HG02763 (cell line): ENCODE data around the gene LRRFIP1.
"Not testable (repeated sequence)": the region's sequence is repeated elsewhere in the genome, so short reads cannot be mapped to it uniquely, and the experiment has no call there.

Experiments used
- ATAC-seq: cut with Tn5 transposase; IDR thresholded peaks from one replicate; pipeline ENCODE4 v1.9.1; 2021; ENCODE audit warnings: mild to moderate bottlenecking, moderate library complexity; ENCODE audit not compliant: unreplicated experiment

The LRRFIP1 gene

GRCh38 chr2:237765122-237765521, 137.7 kb downstream of the LRRFIP1 start:
- ATAC-seq = not testable (repeated sequence)

DNA sequence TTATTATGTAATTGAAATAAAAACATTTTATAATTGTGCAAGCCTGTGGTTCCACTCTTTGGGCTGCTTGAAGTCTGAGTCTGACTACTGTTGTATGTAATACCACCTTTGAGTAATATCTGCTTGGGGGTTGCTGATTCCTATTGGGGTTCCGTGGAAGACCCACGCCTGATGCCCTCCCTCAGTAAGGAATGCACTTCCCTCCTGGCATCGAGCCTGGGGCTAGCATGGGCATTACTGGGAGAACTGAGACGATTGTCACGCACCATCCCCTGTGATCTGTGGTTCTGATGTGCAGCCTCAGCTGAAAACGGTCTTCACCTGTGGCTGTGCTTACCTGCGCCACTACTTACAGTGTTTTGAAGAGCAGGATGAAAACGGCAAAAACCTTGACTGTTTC, 138.5 kb downstream of the LRRFIP1 start:
- no peak for ATAC-seq

DNA sequence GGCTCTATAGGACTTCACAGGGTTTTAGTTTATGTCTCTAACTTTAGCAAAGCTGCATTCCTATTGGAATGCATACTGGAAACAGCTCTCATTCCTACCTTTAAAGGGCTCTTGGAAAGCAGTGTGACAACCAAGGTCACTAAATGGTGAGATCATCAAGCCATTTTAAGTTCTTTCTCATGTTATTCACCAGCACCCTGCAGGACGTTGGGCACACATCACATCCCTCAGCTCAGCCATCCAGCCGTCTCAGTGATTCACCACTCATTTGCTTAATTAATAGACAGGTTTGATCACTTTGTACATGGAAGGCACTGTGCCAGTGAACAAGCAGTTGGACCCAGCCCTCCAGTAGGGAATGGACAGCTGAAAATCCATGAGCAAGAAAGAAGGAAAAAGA, 139.0 kb downstream of the LRRFIP1 start:
- ATAC-seq = no peak

GRCh38 chr2:237772513-237772912, 145.1 kb downstream of the LRRFIP1 start:
- ATAC-seq = no peak

DNA sequence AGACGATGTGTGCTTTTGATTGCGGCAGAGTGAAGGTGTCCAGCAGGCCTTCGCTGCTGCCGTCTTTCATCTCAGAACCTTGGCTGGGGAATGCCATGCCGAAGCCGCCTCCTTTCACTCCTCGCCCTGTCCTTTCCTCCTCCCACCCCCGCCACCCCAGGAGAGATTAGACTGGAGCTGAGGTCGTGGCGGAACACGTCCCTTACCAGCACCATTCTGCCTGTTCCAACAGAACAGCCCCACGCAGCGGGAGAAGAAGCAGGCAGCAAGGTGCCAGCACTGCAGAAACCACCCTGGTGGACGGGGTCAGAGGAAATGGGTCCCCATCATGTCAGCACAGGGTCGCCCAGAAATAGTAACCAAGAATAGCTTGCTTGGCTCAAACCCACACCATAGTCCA, 146.4 kb downstream of the LRRFIP1 start:
- ATAC-seq = no peak

DNA sequence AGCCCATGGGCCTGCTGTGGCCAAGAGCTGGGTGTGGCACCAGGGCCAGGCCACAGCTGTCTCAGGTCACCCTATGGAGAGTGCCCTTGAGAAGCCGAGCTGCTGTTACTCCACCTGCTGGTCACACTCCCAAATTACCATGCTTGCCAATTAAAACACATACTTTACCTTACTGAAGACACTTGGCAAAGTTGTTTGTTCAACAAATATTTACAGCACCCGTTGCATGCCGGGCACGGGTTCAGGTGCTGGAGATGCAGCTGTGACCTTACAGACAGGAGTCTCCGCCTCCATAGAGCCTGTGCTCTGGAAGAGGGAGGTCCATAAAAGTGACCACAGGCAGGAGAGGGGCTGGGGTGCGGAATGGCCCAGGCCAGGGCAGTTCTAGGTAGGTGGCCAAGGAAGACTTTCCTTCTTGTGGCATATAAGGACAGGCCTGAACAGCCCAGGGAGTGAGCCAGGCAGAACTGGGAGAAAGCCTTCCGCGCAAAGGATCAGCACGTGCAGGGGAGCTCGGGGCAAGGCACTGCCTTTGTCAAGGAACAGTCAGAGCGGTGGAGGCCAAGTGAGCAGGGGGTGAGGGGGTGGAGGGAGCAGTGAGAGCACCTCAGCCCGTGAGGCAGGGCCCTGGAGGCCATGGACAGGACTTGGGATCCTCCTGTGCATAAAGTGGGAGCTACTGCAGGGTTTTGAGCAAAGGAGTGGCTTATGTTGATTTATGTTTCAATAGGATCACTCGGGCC, 147.6 kb downstream of the LRRFIP1 start:
- ATAC-seq = no peak

DNA sequence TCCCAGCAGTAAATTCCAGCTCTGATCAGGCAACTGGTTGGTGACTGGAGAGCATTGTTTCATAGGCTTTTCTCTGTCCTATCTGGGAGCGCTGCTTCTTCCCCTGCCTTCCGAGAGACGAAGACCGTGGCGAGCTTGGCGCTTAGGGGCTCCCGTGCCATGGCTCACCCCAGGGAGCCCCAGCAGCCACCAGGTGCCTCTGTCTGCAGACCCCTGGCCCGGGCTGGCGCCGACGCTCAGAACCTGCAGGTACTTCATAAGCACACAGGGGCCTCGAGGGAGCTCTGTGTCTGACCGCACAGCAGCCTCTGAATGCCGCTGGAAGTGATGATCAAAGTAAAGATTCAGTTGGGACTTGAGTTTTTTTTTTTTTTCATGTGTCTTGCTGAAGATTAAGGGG, 152.1 kb downstream of the LRRFIP1 start:
- no peak for ATAC-seq

GRCh38 chr2:237782181-237782580, 154.8 kb downstream of the LRRFIP1 start:
- ATAC-seq = no peak

GRCh38 chr2:237783678-237784077, 156.3 kb downstream of the LRRFIP1 start:
- ATAC-seq = not testable (repeated sequence)

GRCh38 chr2:237786936-237787335, 159.5 kb downstream of the LRRFIP1 start:
- no peak for ATAC-seq

- ATAC-seq = no peak
Measured at GRCh38 chr2:237790353-237790752, 163.0 kb downstream of the LRRFIP1 start.

DNA sequence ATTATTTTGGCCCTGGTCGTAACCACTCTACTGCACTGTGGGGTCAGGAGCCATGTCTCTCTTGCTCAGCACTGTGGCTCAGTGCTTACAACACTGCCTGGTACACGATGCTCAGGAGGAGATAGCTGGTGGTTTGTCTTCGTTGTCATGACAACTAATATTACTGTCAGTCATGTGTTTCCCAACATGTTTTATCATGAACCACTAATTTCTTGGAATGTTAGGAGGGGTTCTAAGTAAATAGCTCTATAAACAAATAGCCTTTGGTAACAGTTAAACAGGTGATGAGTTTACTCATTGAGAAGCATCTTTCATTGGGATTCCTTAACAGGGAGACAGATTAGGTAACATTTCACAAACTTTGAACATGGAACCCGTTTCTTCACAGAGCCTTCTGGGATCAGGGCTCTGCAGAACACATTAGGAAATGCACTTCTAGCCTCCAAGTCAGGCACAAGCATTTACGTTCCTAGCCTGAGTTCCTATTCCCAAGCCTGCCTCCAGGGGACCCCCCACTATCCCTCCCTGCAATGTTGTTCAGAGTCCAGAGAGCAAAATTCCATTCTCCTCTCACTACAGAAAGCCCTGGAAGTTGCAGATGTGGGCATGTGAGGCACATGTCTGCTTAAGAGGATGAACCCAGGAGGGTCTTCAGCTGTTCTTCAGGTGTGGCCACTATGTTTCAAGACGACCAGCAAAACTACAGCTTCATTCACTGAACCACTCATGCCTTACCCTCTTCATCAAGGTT, 164.8 kb downstream of the LRRFIP1 start:
- no peak for ATAC-seq

- ATAC-seq = no peak
Measured at GRCh38 chr2:237797253-237797652, 169.9 kb downstream of the LRRFIP1 start.

DNA sequence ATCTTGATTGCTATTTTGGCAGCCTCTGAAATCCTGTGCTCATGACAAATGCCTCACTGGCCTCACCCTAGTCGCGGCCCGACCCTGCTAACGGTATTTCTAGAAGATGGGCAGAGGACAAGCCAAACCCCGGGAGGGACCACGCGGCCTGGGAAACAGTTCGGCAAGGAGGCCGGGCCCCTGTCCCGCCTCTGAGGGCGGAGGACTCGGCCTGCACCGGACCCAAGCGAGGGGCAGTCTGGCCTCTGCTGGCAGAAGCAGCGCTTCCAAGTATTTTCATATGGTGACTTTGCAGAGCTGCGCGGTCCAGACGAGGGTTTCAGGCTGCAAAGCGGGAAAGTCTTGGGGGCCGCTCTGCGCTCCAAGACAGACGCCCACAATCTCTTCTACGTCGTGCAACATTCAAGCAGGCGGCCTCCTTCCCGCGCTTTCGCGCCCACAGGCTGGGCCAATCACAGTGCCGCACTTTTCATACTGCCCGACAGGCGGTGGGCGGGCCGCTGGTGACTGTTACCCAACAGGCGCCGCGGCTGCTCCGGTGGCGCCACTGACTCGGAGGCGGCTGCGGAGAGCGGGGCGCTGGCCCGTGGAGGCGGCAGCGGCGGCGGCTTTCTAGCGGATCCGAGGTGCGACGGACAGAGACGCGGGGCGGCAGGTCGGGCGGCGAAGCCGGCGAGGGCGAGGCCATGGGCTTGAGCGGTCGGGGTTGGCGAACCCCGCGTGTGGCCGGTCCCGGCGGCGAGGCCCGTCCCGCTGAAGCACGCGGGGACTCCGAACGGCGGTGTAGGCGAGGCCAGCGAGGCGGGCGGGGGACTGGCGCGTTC, 171.1 kb downstream of the LRRFIP1 start, which contains the start of gene RBM44:
RBM44 (plus strand) TSS at position 544 of the 824 bp plus-strand sequence. CDS start 14,831 bp downstream, outside the sequence.
- ATAC-seq = no peak

DNA sequence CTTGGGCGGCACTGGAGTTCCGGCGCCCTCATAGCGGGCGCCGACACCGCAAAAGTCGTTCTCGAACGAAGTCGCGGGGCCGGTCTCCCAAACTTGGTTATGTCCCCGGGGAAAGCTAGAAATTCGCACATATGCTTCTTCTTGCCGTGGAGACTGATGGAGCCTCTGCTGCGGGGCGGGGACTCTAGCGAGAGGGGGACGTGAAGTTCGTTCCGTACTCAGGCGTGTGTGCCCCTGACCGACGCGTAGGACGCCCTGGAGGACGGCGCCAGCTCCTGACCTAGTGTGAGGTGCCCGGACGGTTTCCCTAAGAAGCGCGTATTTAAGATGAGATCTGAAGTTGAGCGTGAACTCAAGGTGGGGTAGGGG, 171.7 kb downstream of the LRRFIP1 start:
- ATAC-seq = no peak

DNA sequence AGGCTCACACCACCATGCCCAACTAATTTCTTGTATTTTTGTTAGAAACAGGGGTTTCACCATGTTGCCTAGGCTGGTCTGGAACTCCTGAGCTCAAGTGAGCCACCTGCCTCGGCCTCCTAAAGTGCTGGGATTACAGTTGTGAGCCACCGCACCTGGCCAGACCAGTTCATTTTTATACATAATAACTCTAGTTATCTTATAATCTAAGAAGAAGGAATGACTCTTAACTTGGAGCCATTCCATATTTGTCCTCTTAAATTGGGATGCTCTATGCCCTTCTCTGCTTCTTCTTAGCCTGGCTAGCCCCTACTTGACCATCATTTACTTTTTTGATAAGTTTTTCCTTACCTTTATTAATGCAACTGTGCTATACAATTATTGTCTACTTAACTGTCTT, 174.1 kb downstream of the LRRFIP1 start:
- ATAC-seq = no peak

DNA sequence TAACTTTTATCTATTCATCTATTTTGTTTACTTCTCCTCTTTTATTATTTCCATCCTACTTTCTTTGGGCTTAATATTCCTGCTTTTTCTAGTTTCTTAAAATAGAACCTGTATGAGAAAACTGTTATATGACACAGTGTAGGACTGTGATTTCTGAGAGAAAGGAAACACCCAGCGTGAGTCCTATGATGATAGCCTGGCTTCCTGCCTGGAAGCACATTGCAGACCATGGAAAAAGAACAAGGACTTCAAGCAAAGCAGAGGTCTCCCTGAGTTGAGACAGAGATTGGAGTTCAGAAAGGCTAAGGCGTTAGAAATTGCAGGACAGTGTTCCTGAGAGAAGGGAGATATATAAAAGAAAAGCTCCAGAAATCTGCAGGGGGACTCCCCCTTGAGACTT, 178.9 kb downstream of the LRRFIP1 start:
- ATAC-seq = no peak

- no peak for ATAC-seq
Measured at GRCh38 chr2:237815637-237816036, 188.2 kb downstream of the LRRFIP1 start.

- no peak for ATAC-seq
Measured at GRCh38 chr2:237816531-237816930, 189.1 kb downstream of the LRRFIP1 start.

- no peak for ATAC-seq
Measured at GRCh38 chr2:237818066-237818473, 190.7 kb downstream of the LRRFIP1 start.

DNA sequence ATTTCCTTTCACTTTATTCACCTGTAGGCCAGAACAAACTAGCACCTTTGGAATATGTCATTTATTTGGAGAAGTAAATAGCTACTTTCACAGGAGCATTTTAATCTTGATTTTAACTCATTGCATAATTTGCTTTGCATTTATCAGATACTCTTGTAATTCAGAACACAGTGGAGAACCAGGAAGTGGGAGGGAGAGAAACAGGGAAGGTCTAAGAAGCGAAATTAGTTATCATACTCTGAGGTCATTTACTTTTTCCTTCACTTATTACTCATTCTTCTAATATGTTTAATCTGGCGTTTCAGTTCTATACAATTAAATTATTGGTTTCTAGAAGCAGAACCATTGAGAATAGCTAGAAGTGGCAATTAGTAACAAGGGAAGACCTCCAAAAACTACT, 191.8 kb downstream of the LRRFIP1 start:
- no peak for ATAC-seq
